WTC11 (cell line): ENCODE measurements around the gene ABCB8. TPM values are rescaled to one million over a fixed set of nuclear protein-coding genes. Genes with fewer than 3 reads are reported as not detected.

Experiments
- AFF4 ChIP-seq: sonication (generic); formaldehyde crosslinking; IDR thresholded peaks from 2 replicates; pipeline ENCODE4 v1.8.1; 2023; ENCODE audit warnings: mild to moderate bottlenecking, missing genetic modification reagents, borderline replicate concordance
- ATF1 ChIP-seq: sonication (generic); formaldehyde crosslinking; IDR thresholded peaks from 2 replicates; pipeline ENCODE4 v1.8.1; 2023; ENCODE audit warnings: mild to moderate bottlenecking, moderate library complexity, missing genetic modification reagents
- CTCF ChIP-seq: fragments of 200-600 bp; IDR thresholded peaks from 2 replicates; pipeline ENCODE4 v1.8.0; 2022; ENCODE audit warnings: antibody characterized with exemption
- E2F1 ChIP-seq: sonication (generic); formaldehyde crosslinking; IDR thresholded peaks from 2 replicates; pipeline ENCODE4 v1.8.0; 2022; ENCODE audit warnings: mild to moderate bottlenecking, missing genetic modification reagents
- GTF2I ChIP-seq: fragments of 250-450 bp; sonication (Bioruptor Pico); conservative IDR thresholded peaks from 2 replicates; pipeline ENCODE4 v1.4.0; 2021; ENCODE audit warnings: mild to moderate bottlenecking
- HMGA2 ChIP-seq: fragments of 250-450 bp; sonication (Bioruptor Pico); IDR thresholded peaks from 2 replicates; pipeline ENCODE4 v1.4.0; 2021; ENCODE audit warnings: mild to moderate bottlenecking, moderate library complexity
- MAX ChIP-seq: sonication (generic); formaldehyde crosslinking; IDR thresholded peaks from 2 replicates; pipeline ENCODE4 v1.8.0; 2022; ENCODE audit warnings: mild to moderate bottlenecking, missing genetic modification reagents
- MLX ChIP-seq: sonication (generic); formaldehyde crosslinking; IDR thresholded peaks from 2 replicates; pipeline ENCODE4 v1.8.1; 2023; ENCODE audit warnings: mild to moderate bottlenecking, missing genetic modification reagents, moderate library complexity
- NFE2L1 ChIP-seq: sonication (generic); formaldehyde crosslinking; IDR thresholded peaks from 2 replicates; pipeline ENCODE4 v1.8.1; 2023; ENCODE audit warnings: missing genetic modification reagents
- NFYB ChIP-seq: sonication (generic); formaldehyde crosslinking; conservative IDR thresholded peaks from 2 replicates; pipeline ENCODE4 v1.8.0; 2022; ENCODE audit warnings: low read depth, missing genetic modification reagents
- PRDM15 ChIP-seq: sonication (generic); formaldehyde crosslinking; IDR thresholded peaks from 2 replicates; pipeline ENCODE4 v1.8.0; 2022; ENCODE audit warnings: missing genetic modification reagents
- PREB ChIP-seq: sonication (generic); formaldehyde crosslinking; IDR thresholded peaks from 2 replicates; pipeline ENCODE4 v1.8.1; 2022; ENCODE audit warnings: mild to moderate bottlenecking, missing genetic modification reagents, moderate library complexity, borderline replicate concordance
- RELA ChIP-seq: sonication (generic); formaldehyde crosslinking; IDR thresholded peaks from 2 replicates; pipeline ENCODE4 v1.8.1; 2022; ENCODE audit warnings: missing genetic modification reagents, mild to moderate bottlenecking, borderline replicate concordance
- SP1 ChIP-seq: sonication (generic); formaldehyde crosslinking; conservative IDR thresholded peaks from 2 replicates; pipeline ENCODE4 v1.8.1; 2022; ENCODE audit warnings: missing genetic modification reagents
- USF2 ChIP-seq: sonication (generic); formaldehyde crosslinking; IDR thresholded peaks from 2 replicates; pipeline ENCODE4 v1.8.1; 2023; ENCODE audit warnings: mild to moderate bottlenecking, missing genetic modification reagents, moderate library complexity
- ZNF138 ChIP-seq: sonication (generic); formaldehyde crosslinking; conservative IDR thresholded peaks from 2 replicates; pipeline ENCODE4 v1.8.1; 2022; ENCODE audit warnings: mild to moderate bottlenecking, moderate library complexity, missing genetic modification reagents
- ZNF416 ChIP-seq: fragments of 250-450 bp; sonication (Bioruptor Pico); IDR thresholded peaks from 2 replicates; pipeline ENCODE4 v1.9.0; 2021; ENCODE audit warnings: mild to moderate bottlenecking, inconsistent platforms
- ZNF512 ChIP-seq: sonication (generic); formaldehyde crosslinking; IDR thresholded peaks from 2 replicates; pipeline ENCODE4 v1.8.1; 2022; ENCODE audit warnings: missing genetic modification reagents, borderline replicate concordance
- ZSCAN18 ChIP-seq: fragments of 250-450 bp; sonication (Bioruptor Pico); IDR thresholded peaks from 2 replicates; pipeline ENCODE4 v2.1.2; 2022; ENCODE audit warnings: mild to moderate bottlenecking, moderate library complexity
- total RNA-seq: library from RNA; stranded (reverse); gene quantifications from 3 replicates; pipeline ENCODE4 v1.2.3, GENCODE V29; 2021

ABCB8 gene
- total RNA-seq, 1 experiment from 2014 or later = 35.9 TPM

GRCh38 chr7:151018421-151019129, 9.7 kb upstream of the ABCB8 start (continued):
- TF ChIP-seq CTCF (no peak), ZNF512 (CRISPR knock-in tag) (0 out of 2 replicates have a peak, but pooled peaks have one; percentile 74), MLX (CRISPR knock-in tag) (peak; percentile 89), ZSCAN18 (CRISPR knock-in tag) (no peak), ATF1 (CRISPR knock-in tag) (peak; percentile 89; the same call in 1 of the 2 replicates), HMGA2 (CRISPR knock-in tag) (no peak), GTF2I (CRISPR knock-in tag) (no peak), USF2 (CRISPR knock-in tag) (peak; percentile 60), PREB (CRISPR knock-in tag) (peak; percentile 94; the same call in 1 of the 2 replicates), ZNF138 (CRISPR knock-in tag) (no peak), E2F1 (CRISPR knock-in tag) (peak; percentile 98), PRDM15 (CRISPR knock-in tag) (peak; percentile 81), RELA (peak; percentile 99), SP1 (peak; percentile 92), ZNF416 (CRISPR knock-in tag) (0 out of 2 replicates have a peak, but pooled peaks have one; percentile 41), AFF4 (peak; percentile 96), MAX (CRISPR knock-in tag) (peak; percentile 100), NFYB (CRISPR knock-in tag) (peak; percentile 74), NFE2L1 (CRISPR knock-in tag) (peak; percentile 99)
